Liver (tissue), 9 donors: ENCODE results near the gene MTCH2. TPM values are rescaled to one million over a fixed set of nuclear protein-coding genes. Genes with fewer than 3 reads are reported as not detected.

Experiments used
- DNase-seq: peaks from one replicate; pipeline ENCODE4 v3.0.0-alpha.2; 2017; ENCODE audit warnings: low spot score
- H3K27ac ChIP-seq, 2 donors: one replicate each; pipeline ENCODE4 v1.7.0; 2013; ENCODE audit warnings: inconsistent platforms in 2 of 2, low read length in 2 of 2, control low read depth in 1 of 2, low read depth in 1 of 2, mild to moderate bottlenecking in 1 of 2
- H3K27me3 ChIP-seq, 4 donors: one replicate each; pipeline versions ENCODE4 v1.6.1 to v1.7.0; 2013; ENCODE audit warnings: low read length in 3 of 4, inconsistent platforms in 1 of 4, mild to moderate bottlenecking in 1 of 4, moderate library complexity in 1 of 4; ENCODE audit not compliant: control insufficient read depth in 4 of 4, insufficient read depth in 4 of 4
- H3K36me3 ChIP-seq, 4 donors: one replicate each; pipeline versions ENCODE4 v1.6.1 to v1.7.0; 2013; ENCODE audit warnings: low read length in 3 of 4, mild to moderate bottlenecking in 3 of 4, low read depth in 1 of 4, moderate library complexity in 1 of 4; ENCODE audit not compliant: control insufficient read depth in 4 of 4, insufficient read depth in 3 of 4
- H3K4me1 ChIP-seq, 4 donors: one replicate each; pipeline versions ENCODE4 v1.6.1 to v1.7.0; 2013; ENCODE audit warnings: low read length in 3 of 4, mild to moderate bottlenecking in 3 of 4, moderate library complexity in 1 of 4; ENCODE audit not compliant: control insufficient read depth in 4 of 4, insufficient read depth in 4 of 4
- H3K4me3 ChIP-seq, 3 donors: one replicate each; pipeline versions ENCODE4 v1.6.1 to v1.7.0; 2013; ENCODE audit warnings: low read length in 3 of 3, control low read depth in 1 of 3, low read depth in 1 of 3, mild to moderate bottlenecking in 1 of 3
- H3K9ac ChIP-seq, 2 donors: one replicate each; pipeline ENCODE4 v1.7.0; 2013; ENCODE audit warnings: low read length in 2 of 2, mild to moderate bottlenecking in 2 of 2, moderate library complexity in 2 of 2, control low read depth in 1 of 2, low read depth in 1 of 2
- H3K9me3 ChIP-seq, 4 donors: one replicate each; pipeline versions ENCODE4 v1.6.1 to v1.7.0; 2013; ENCODE audit warnings: low read length in 3 of 4; ENCODE audit not compliant: control insufficient read depth in 4 of 4
- CTCF ChIP-seq: fragments of 150-350 bp; IDR thresholded peaks from 2 replicates; pipeline ENCODE4 v1.5.1; 2017; ENCODE audit warnings: improper control_type of control experiment, low read depth, low read length; ENCODE audit not compliant: missing input control
- EGR1 ChIP-seq, 2 donors: IDR thresholded peaks; 2 replicates each; pipeline ENCODE4 v1.6.1; 2016 to 2018; ENCODE audit warnings: antibody characterized with exemption in 2 of 2, low read depth in 2 of 2
- FOXA1 ChIP-seq: IDR thresholded peaks from 2 replicates; pipeline ENCODE4 v1.6.1; 2016; ENCODE audit warnings: antibody characterized with exemption
- FOXA2 ChIP-seq: IDR thresholded peaks from 2 replicates; pipeline ENCODE4 v1.6.1; 2016; ENCODE audit warnings: antibody characterized with exemption
- GABPA ChIP-seq, 2 donors: IDR thresholded peaks in 1 of 2; conservative IDR thresholded peaks in 1 of 2; 2 replicates each; pipeline ENCODE4 v1.6.1; 2016; ENCODE audit warnings: antibody characterized with exemption in 2 of 2, mild to moderate bottlenecking in 1 of 2, moderate library complexity in 1 of 2
- HNF4A ChIP-seq, 2 donors: conservative IDR thresholded peaks; 2 replicates each; pipeline ENCODE4 v1.6.1; 2016; ENCODE audit warnings: antibody characterized with exemption in 2 of 2, mild to moderate bottlenecking in 2 of 2
- HNF4G ChIP-seq: IDR thresholded peaks from 2 replicates; pipeline ENCODE4 v1.6.1; 2016; ENCODE audit warnings: antibody characterized with exemption
- JUND ChIP-seq, 2 donors: IDR thresholded peaks; 2 replicates each; pipeline ENCODE4 v1.6.1; 2016; ENCODE audit warnings: antibody characterized with exemption in 2 of 2
- NR2F2 ChIP-seq: IDR thresholded peaks from 2 replicates; pipeline ENCODE4 v1.6.1; 2016; ENCODE audit warnings: antibody characterized with exemption
- RAD21 ChIP-seq, 2 donors: IDR thresholded peaks; 2 replicates each; pipeline ENCODE4 v1.6.1; 2016; ENCODE audit warnings: antibody characterized with exemption in 2 of 2, mild to moderate bottlenecking in 2 of 2
- REST ChIP-seq: IDR thresholded peaks from 2 replicates; pipeline ENCODE4 v1.6.1; 2016; ENCODE audit warnings: antibody characterized with exemption, mild to moderate bottlenecking
- RXRA ChIP-seq, 2 donors: IDR thresholded peaks; 2 replicates each; pipeline ENCODE4 v1.6.1; 2017 to 2018; ENCODE audit warnings: antibody characterized with exemption in 2 of 2, mild to moderate bottlenecking in 1 of 2
- SP1 ChIP-seq: IDR thresholded peaks from 2 replicates; pipeline ENCODE4 v1.6.1; 2018; ENCODE audit warnings: antibody characterized with exemption, mild to moderate bottlenecking
- TAF1 ChIP-seq: conservative IDR thresholded peaks from 2 replicates; pipeline ENCODE4 v1.6.1; 2016; ENCODE audit warnings: antibody characterized with exemption, mild to moderate bottlenecking
- YY1 ChIP-seq: IDR thresholded peaks from 2 replicates; pipeline ENCODE4 v1.6.1; 2016; ENCODE audit warnings: antibody characterized with exemption, mild to moderate bottlenecking
- ZBTB33 ChIP-seq: IDR thresholded peaks from 2 replicates; pipeline ENCODE4 v1.6.1; 2016; ENCODE audit warnings: antibody characterized with exemption
- WGBS: extraction: QIAGEN DNeasy Blood & Tissue Kit; methylation state at CpG from one replicate; pipeline ENCODE4 v1.1.7; 2013; 5-methylcytosine and 5-hydroxymethylcytosine counted together
- polyA plus RNA-seq, 2 donors: library from polyadenylated mRNA; stranded (reverse) in 1 of 2; unstranded in 1 of 2; fragments of 200-250 nt in 1 of 2; fragments of >200 nt in 1 of 2; fragmentation: Nextera tagmentation in 1 of 2; extraction: Ambion mirVana in 1 of 2; gene quantifications; one replicate each; pipeline versions ENCODE4 v1.2.1 to v1.2.3, GENCODE V29; 2013 to 2015
- total RNA-seq, 2 donors: library from RNA; depleted of rRNA; stranded (reverse); fragments of >200 nt; gene quantifications; one replicate each; pipeline ENCODE4 v1.2.3, GENCODE V29; 2014
- TF ChIP-seq, protein P1 (sequence below): IDR thresholded peaks from 2 replicates; pipeline ENCODE4 v1.6.1; 2016; ENCODE audit warnings: antibody characterized with exemption
- TF ChIP-seq, protein P2 (sequence below): IDR thresholded peaks from 2 replicates; pipeline ENCODE4 v1.6.1; 2016; ENCODE audit warnings: antibody characterized with exemption
- donor health status: healthy.
- donor health status: healthy.
- donor health status: healthy.
- donor health status: healthy.
- donor health status: healthy.

MTCH2 gene
- total and polyA plus RNA-seq, 4 donors = 62.5 to 304 (median 126) TPM

DNA sequence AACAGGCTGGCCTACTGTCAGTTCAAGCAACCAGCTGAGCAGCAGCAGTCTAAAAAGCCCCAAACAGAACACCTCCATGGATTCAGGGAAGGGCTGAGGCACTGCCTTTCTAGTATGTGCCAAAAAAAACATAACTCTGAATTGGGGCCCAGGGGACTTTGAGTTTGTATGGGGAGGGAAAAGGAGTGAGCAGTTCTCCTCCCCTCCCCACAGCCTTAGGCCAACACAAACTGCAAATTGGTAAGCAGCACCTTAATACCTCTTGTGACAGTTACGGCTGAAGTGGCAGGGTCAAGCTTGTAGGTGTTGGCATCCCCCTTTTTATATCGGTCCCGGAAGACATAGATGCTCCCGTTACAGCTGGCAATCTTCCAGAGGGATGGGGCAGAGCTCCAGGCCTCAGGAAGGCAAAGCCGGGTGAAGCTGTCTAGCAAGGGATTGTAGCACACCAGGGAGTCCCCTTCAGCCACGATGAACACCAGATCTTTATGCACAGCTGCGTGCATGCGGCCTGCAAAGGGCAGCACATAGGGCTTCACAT, 69.6 kb downstream of the MTCH2 start:
- WGBS = 41% methylated on average over 8 of the region's 8 CpGs
- no peak overlapping the region for H3K9ac ChIP-seq
- H3K4me1 ChIP-seq = peaks cover 3 to 39% (median 32%) of the 10 kb centered on the region in 4 donors
- DNase-seq = no peak
- TF ChIP-seq HNF4A (conservative IDR thresholded peaks at IDR 0.05) (peak; percentile 79 to 82), NR2F2 (no peak), TAF1 (no peak), YY1 (peak; percentile 88), CTCF (no peak), JUND (IDR thresholded peaks at IDR 0.05) (no peak), RAD21 (IDR thresholded peaks at IDR 0.05) (peak; percentile 47 to 48), GABPA (IDR thresholded peaks at IDR 0.05 in 1 of 2, conservative IDR thresholded peaks at IDR 0.05 in 1 of 2) (peak in 1 of 2 donors; percentile 62), EGR1 (IDR thresholded peaks at IDR 0.05; ENCODE audit: low read depth in 2 of 2) (no peak), SP1 (peak; percentile 50), REST (peak; percentile 27), FOXA2 (peak; percentile 6), RXRA (IDR thresholded peaks at IDR 0.05) (peak; percentile 35 to 62), HNF4G (peak; percentile 45), ZBTB33 (no peak), FOXA1 (no peak)
- TF ChIP-seq, protein P1, sequence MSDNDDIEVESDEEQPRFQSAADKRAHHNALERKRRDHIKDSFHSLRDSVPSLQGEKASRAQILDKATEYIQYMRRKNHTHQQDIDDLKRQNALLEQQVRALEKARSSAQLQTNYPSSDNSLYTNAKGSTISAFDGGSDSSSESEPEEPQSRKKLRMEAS = peak; percentile 23
- TF ChIP-seq, protein P2, sequence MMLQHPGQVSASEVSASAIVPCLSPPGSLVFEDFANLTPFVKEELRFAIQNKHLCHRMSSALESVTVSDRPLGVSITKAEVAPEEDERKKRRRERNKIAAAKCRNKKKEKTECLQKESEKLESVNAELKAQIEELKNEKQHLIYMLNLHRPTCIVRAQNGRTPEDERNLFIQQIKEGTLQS = no peak
- H3K9me3 ChIP-seq = no peaks in the 10 kb centered on the region
- no peaks in the 10 kb centered on the region for H3K27me3 ChIP-seq
- H3K27ac ChIP-seq = peak overlapping the region; percentile 2 to 41
- peaks cover 0 to 15% (median 4%) of the 10 kb centered on the region in 4 donors for H3K36me3 ChIP-seq
- H3K4me3 ChIP-seq = no peak overlapping the region
